GM21526 (cell line): Measurements from ENCODE around the gene JOSD2.

ENCODE experiments used
- ATAC-seq: cut with Tn5 transposase; IDR thresholded peaks from one replicate; pipeline ENCODE4 v1.9.1; 2021; ENCODE audit warnings: moderate library complexity; ENCODE audit not compliant: unreplicated experiment, low FRiP score

JOSD2 gene

GRCh38 chr19:50457300-50457699, 53.7 kb downstream of the JOSD2 start:
- ATAC-seq: no peak
